H9 (cell line): Measurements from ENCODE around the gene AMBN. TPM values are rescaled to one million over a fixed set of nuclear protein-coding genes. Genes with fewer than 3 reads are reported as not detected.

Experiments used
- DNase-seq: peaks from one replicate; pipeline ENCODE4 v3.0.0-alpha.2; 2017
- H2AFZ ChIP-seq: one replicate; pipeline ENCODE4 v1.6.1; 2013; ENCODE audit warnings: mild to moderate bottlenecking, low read length, control low read depth, moderate library complexity
- H2AK5ac ChIP-seq: 2 replicates; pipeline ENCODE4 v1.6.1; 2013; ENCODE audit warnings: low read length, control low read depth, mixed read lengths; ENCODE audit not compliant: insufficient read length
- H2BK120ac ChIP-seq: one replicate; pipeline ENCODE4 v1.6.1; 2013; ENCODE audit warnings: low read depth, mild to moderate bottlenecking, low read length, control low read depth, inconsistent platforms; ENCODE audit not compliant: poor library complexity, severe bottlenecking
- H2BK12ac ChIP-seq: 2 replicates; pipeline ENCODE4 v1.6.1; 2013; ENCODE audit warnings: low read length, control low read depth, mixed read lengths, low read depth; ENCODE audit not compliant: insufficient read length
- H2BK15ac ChIP-seq: 2 replicates; pipeline ENCODE4 v1.6.1; 2013; ENCODE audit warnings: low read depth, low read length, control low read depth
- H2BK20ac ChIP-seq: one replicate; pipeline ENCODE4 v1.6.1; 2013; ENCODE audit warnings: low read depth, mild to moderate bottlenecking, low read length, control low read depth, inconsistent platforms; ENCODE audit not compliant: poor library complexity, severe bottlenecking
- H2BK5ac ChIP-seq: 2 replicates; pipeline ENCODE4 v1.6.1; 2013; ENCODE audit warnings: low read length, control low read depth, mixed read lengths; ENCODE audit not compliant: insufficient read length
- H3K14ac ChIP-seq: 2 replicates; pipeline ENCODE4 v1.6.1; 2013; ENCODE audit warnings: low read length, control low read depth; ENCODE audit not compliant: insufficient read depth
- H3K18ac ChIP-seq: 2 replicates; pipeline ENCODE4 v1.6.1; 2013; ENCODE audit warnings: low read depth, mild to moderate bottlenecking, mixed read lengths, low read length, control low read depth; ENCODE audit not compliant: insufficient read length
- H3K23ac ChIP-seq: 2 replicates; pipeline ENCODE4 v1.6.1; 2013; ENCODE audit warnings: low read length, control low read depth, mixed read lengths, low read depth; ENCODE audit not compliant: insufficient read length
- H3K23me2 ChIP-seq: 2 replicates; pipeline ENCODE4 v1.6.1; 2013; ENCODE audit warnings: low read depth, mild to moderate bottlenecking, mixed read lengths, low read length, control low read depth; ENCODE audit not compliant: insufficient read length, poor library complexity, severe bottlenecking
- H3K27ac ChIP-seq: 2 replicates; pipeline ENCODE4 v1.5.1; 2013; ENCODE audit warnings: low read length, control low read depth, mixed read lengths, low read depth; ENCODE audit not compliant: insufficient read length
- H3K27me3 ChIP-seq: 2 replicates; pipeline ENCODE4 v1.6.1; 2013; ENCODE audit warnings: low read length, control low read depth, inconsistent platforms; ENCODE audit not compliant: insufficient read depth
- H3K4ac ChIP-seq: 2 replicates; pipeline ENCODE4 v1.6.1; 2013; ENCODE audit warnings: low read depth, mild to moderate bottlenecking, control low read depth, inconsistent platforms, low read length, moderate library complexity
- H3K4me1 ChIP-seq: 2 replicates; pipeline ENCODE4 v1.6.1; 2013; ENCODE audit warnings: low read length, control low read depth, inconsistent platforms; ENCODE audit not compliant: insufficient read depth
- H3K4me2 ChIP-seq: 2 replicates; pipeline ENCODE4 v1.6.1; 2013; ENCODE audit warnings: low read length, control low read depth, mixed read lengths; ENCODE audit not compliant: insufficient read length, insufficient read depth
- H3K56ac ChIP-seq: 2 replicates; pipeline ENCODE4 v1.6.1; 2013; ENCODE audit warnings: low read depth, mild to moderate bottlenecking, mixed read lengths, low read length, control low read depth; ENCODE audit not compliant: insufficient read length
- H3K79me1 ChIP-seq: 2 replicates; pipeline ENCODE4 v1.6.1; 2013; ENCODE audit warnings: low read depth, mild to moderate bottlenecking, moderate library complexity, low read length, control low read depth, inconsistent platforms; ENCODE audit not compliant: insufficient read depth, poor library complexity, severe bottlenecking
- H3K79me2 ChIP-seq: 2 replicates; pipeline ENCODE4 v1.6.1; 2013; ENCODE audit warnings: low read length, control low read depth, inconsistent platforms; ENCODE audit not compliant: insufficient read depth
- H3K9ac ChIP-seq: 2 replicates; pipeline ENCODE4 v1.6.1; 2013; ENCODE audit warnings: low read length, control low read depth, mixed read lengths; ENCODE audit not compliant: insufficient read length; ENCODE audit errors: extremely low read depth
- H3K9me3 ChIP-seq: one replicate; pipeline ENCODE4 v1.6.1; 2013; ENCODE audit warnings: low read depth, low read length, inconsistent platforms; ENCODE audit not compliant: control insufficient read depth
- H3T11ph ChIP-seq: one replicate; pipeline ENCODE4 v1.6.1; 2013; ENCODE audit warnings: mild to moderate bottlenecking, low read length, control low read depth, inconsistent platforms
- H4K20me1 ChIP-seq: one replicate; pipeline ENCODE4 v1.6.1; 2013; ENCODE audit not compliant: control insufficient read depth, insufficient read length, insufficient read depth
- H4K5ac ChIP-seq: 2 replicates; pipeline ENCODE4 v1.6.1; 2013; ENCODE audit warnings: low read depth, mild to moderate bottlenecking, mixed read lengths, low read length, control low read depth; ENCODE audit not compliant: insufficient read length
- H4K8ac ChIP-seq: replicated peaks from 2 replicates; pipeline ENCODE4 v1.6.1; 2013; ENCODE audit warnings: low read length, control low read depth, mixed read lengths, low read depth; ENCODE audit not compliant: insufficient read length
- H4K91ac ChIP-seq: 2 replicates; pipeline ENCODE4 v1.6.1; 2013; ENCODE audit warnings: low read depth, mild to moderate bottlenecking, moderate library complexity, mixed read lengths, low read length, control low read depth; ENCODE audit not compliant: insufficient read length
- H3K27ac Mint-ChIP-seq, 3 experiments: 2 replicates in 2 of 3; 3 replicates in 1 of 3; pipeline ENCODE4 v1.8.0; 2020 to 2021; ENCODE audit warnings: mixed read lengths in 3 of 3, mild to moderate bottlenecking in 1 of 3, moderate library complexity in 1 of 3
- H3K27me3 Mint-ChIP-seq: 2 replicates; pipeline ENCODE4 v1.8.0; 2021; ENCODE audit warnings: low read depth, mild to moderate bottlenecking, moderate library complexity, mixed read lengths
- H3K36me3 Mint-ChIP-seq, 3 experiments: 2 replicates in 2 of 3; 3 replicates in 1 of 3; pipeline ENCODE4 v1.8.0; 2020 to 2021; ENCODE audit warnings: low read depth in 3 of 3, mixed read lengths in 3 of 3; ENCODE audit not compliant: insufficient read depth in 1 of 3
- H3K4me1 Mint-ChIP-seq, 2 experiments: 2 replicates each; pipeline ENCODE4 v1.8.0; 2020; ENCODE audit warnings: mixed read lengths in 2 of 2
- H3K4me3 Mint-ChIP-seq, 2 experiments: 2 replicates in 1 of 2; 3 replicates in 1 of 2; pipeline ENCODE4 v1.8.0; 2020 to 2021; ENCODE audit warnings: mild to moderate bottlenecking in 2 of 2, mixed read lengths in 2 of 2, moderate library complexity in 1 of 2
- H3K9me3 Mint-ChIP-seq, 2 experiments: 2 replicates in 1 of 2; 3 replicates in 1 of 2; pipeline ENCODE4 v1.8.0; 2020; ENCODE audit warnings: mild to moderate bottlenecking in 2 of 2, mixed read lengths in 2 of 2, moderate library complexity in 1 of 2
- CTCF ChIP-seq: fragments of 200-600 bp; sonication (generic); conservative IDR thresholded peaks from 3 replicates; pipeline ENCODE4 v1.8.0; 2021; ENCODE audit warnings: antibody characterized with exemption, mild to moderate bottlenecking
- WGBS: extraction: QIAGEN DNeasy Blood & Tissue Kit; methylation state at CpG from one replicate; pipeline ENCODE4 v1.1.7; 2013; ENCODE audit warnings: missing lambda C conversion rate, low lambda C conversion rate, mixed read lengths; ENCODE audit not compliant: insufficient read length; ENCODE audit errors: extremely low coverage; 5-methylcytosine and 5-hydroxymethylcytosine counted together
- total RNA-seq: library from RNA; stranded (reverse); gene quantifications from 2 replicates; pipeline ENCODE4 v1.2.1, GENCODE V29; 2021

Gene AMBN
- total RNA-seq, 1 experiment from 2014 or later: not detected

GRCh38 chr4:70613306-70614183, 21.5 kb downstream of the AMBN start:
- Histone ChIP-seq H4K91ac (no peak overlapping the region), H3K23me2 (no peaks in the 10 kb centered on the region), H2BK12ac (no peak overlapping the region), H3K27me3 (no peaks in the 10 kb centered on the region), H2BK15ac (no peak overlapping the region), H2BK120ac (no peak overlapping the region), H3K4me2 (no peak overlapping the region), H4K8ac (no peak overlapping the region), H2BK5ac (no peak overlapping the region), H3K18ac (no peak overlapping the region), H3K56ac (no peak overlapping the region), H3K4me1 (no peaks in the 10 kb centered on the region), H4K5ac (no peak overlapping the region), H2BK20ac (no peak overlapping the region), H3K9me3 (no peaks in the 10 kb centered on the region), H3K14ac (no peak overlapping the region), H3T11ph (no peak overlapping the region), H3K4ac (no peak overlapping the region), H3K9ac (no peak overlapping the region), H3K27ac (no peak overlapping the region), H2AFZ (no peak overlapping the region), H4K20me1 (no peaks in the 10 kb centered on the region), H3K79me1 (no peaks in the 10 kb centered on the region), H3K23ac (no peak overlapping the region), H3K79me2 (no peaks in the 10 kb centered on the region), H2AK5ac (no peak overlapping the region)
- no peaks in the 10 kb centered on the region for H3K36me3 Mint-ChIP-seq
- no peak overlapping the region for H3K27ac Mint-ChIP-seq
- TF ChIP-seq CTCF: no peak
- H3K4me3 Mint-ChIP-seq: no peak overlapping the region
- H3K4me1 Mint-ChIP-seq: peaks cover 1 to 3% of the 10 kb centered on the region in 2 experiments; a peak in 1 of 4 replicates
- H3K9me3 Mint-ChIP-seq: no peaks in the 10 kb centered on the region; a peak in 1 of 5 replicates
- no CpG with 5 or more reads among the region's 9 CpGs for WGBS
- no peak for DNase-seq
- H3K27me3 Mint-ChIP-seq: no peaks in the 10 kb centered on the region
